Karpas-422 (cell line): ENCODE data around the gene HAP1. TPM values are rescaled to one million over a fixed set of nuclear protein-coding genes. Genes with fewer than 3 reads are reported as not detected.

Experiments used
- DNase-seq: peaks from one replicate; pipeline ENCODE4 v3.0.0-alpha.2; 2015
- H2AFZ ChIP-seq: fragments of 200-600 bp; sonication (generic); 2 replicates; pipeline ENCODE4 v1.6.1; 2014; ENCODE audit warnings: antibody characterized with exemption, low read length, mixed read lengths
- H3K27ac ChIP-seq: fragments of 200-600 bp; sonication (generic); 2 replicates; pipeline ENCODE4 v1.5.1; 2014; ENCODE audit warnings: mild to moderate bottlenecking, low read length, moderate library complexity
- H3K27me3 ChIP-seq: fragments of 200-600 bp; sonication (generic); 2 replicates; pipeline ENCODE4 v1.6.1; 2014; ENCODE audit warnings: low read length, mixed read lengths
- H3K36me3 ChIP-seq: fragments of 200-600 bp; sonication (generic); 2 replicates; pipeline ENCODE4 v1.6.1; 2014; ENCODE audit warnings: low read length, mixed read lengths; ENCODE audit not compliant: insufficient read depth
- H3K4me1 ChIP-seq: fragments of 200-600 bp; sonication (generic); 2 replicates; pipeline ENCODE4 v1.6.1; 2014; ENCODE audit warnings: mild to moderate bottlenecking, low read length, mixed read lengths
- H3K4me2 ChIP-seq: fragments of 200-600 bp; sonication (generic); 2 replicates; pipeline ENCODE4 v1.6.1; 2014; ENCODE audit warnings: low read length, low read depth, mild to moderate bottlenecking; ENCODE audit not compliant: poor library complexity, severe bottlenecking
- H3K4me3 ChIP-seq: fragments of 200-600 bp; sonication (generic); 2 replicates; pipeline ENCODE4 v1.5.1; 2014; ENCODE audit warnings: mild to moderate bottlenecking, antibody characterized with exemption, low read length, mixed read lengths
- H3K79me2 ChIP-seq: fragments of 200-600 bp; sonication (generic); 2 replicates; pipeline ENCODE4 v1.6.1; 2014; ENCODE audit warnings: mild to moderate bottlenecking, low read length, mixed read lengths
- H3K9ac ChIP-seq: fragments of 200-600 bp; sonication (generic); 2 replicates; pipeline ENCODE4 v1.6.0; 2014; ENCODE audit warnings: low read length
- H3K9me2 ChIP-seq: fragments of 200-600 bp; sonication (generic), shearing (Covaris generic); replicated peaks from 2 replicates; pipeline ENCODE4 v1.6.0; 2014; ENCODE audit warnings: mild to moderate bottlenecking, low read length, moderate library complexity; ENCODE audit not compliant: insufficient read depth
- H3K9me3 ChIP-seq: fragments of 300-700, 200-600 bp; sonication (generic); 2 replicates; pipeline ENCODE4 v1.6.1; 2014; ENCODE audit warnings: low read length, mixed read lengths
- H4K20me1 ChIP-seq: fragments of 200-600 bp; sonication (generic); 2 replicates; pipeline ENCODE4 v1.6.1; 2014; ENCODE audit warnings: mild to moderate bottlenecking, antibody characterized with exemption, low read length, low read depth; ENCODE audit not compliant: insufficient read depth
- total RNA-seq: library from RNA; depleted of rRNA; stranded (reverse); fragments of >200 nt; shearing (Covaris generic); gene quantifications from 2 replicates; pipeline ENCODE4 v1.2.3, GENCODE V29; 2014; ENCODE audit warnings: low replicate concordance

HAP1 gene
- total RNA-seq, 1 experiment from 2014 or later = 0.48 TPM

DNA sequence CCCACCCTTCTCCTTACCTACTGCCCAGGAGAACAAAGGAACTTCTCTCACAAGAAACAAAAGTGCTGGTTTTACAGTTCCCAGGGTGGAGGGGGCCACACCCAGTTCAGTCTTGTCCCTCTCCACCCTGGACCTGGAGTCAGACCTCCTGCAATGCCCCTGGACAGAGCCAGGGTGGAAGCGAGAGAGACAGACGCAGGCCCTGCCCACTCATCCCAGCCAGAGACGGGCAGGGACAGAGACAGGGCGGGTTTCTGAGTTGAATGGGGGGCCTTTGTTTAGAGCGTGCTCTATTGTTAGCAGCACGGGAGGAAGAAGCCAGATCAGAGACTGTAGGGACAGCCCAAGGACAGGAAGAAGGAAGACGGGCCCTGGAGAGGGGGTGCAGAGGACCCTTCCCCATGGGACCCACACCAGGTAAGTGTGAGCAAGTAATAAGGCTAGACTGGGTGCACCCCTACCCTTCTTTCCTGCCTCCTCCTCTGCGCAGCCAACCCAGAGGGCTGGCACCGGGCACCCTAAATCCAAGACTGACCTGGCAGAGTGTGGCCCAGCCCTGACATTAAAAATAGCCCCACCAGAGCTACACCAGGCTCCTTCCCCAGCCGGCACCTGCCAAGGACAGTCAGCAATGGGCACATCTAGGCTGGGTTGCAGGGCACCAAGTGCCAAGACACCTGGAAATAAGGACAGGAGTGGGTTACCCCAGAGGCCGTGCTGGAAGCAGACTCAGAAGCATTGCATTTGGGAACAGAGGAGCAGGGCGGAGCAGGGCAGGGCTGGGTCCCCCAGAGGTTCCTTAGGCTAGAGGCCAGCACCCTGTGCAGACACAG lies 41.2 kb upstream of the HAP1 start:
- no peak overlapping the region for H2AFZ ChIP-seq
- no peaks in the 10 kb centered on the region for H4K20me1 ChIP-seq
- H3K9me2 ChIP-seq = no peaks in the 10 kb centered on the region
- H3K27ac ChIP-seq = no peak overlapping the region
- peaks cover 14% of the 10 kb centered on the region for H3K79me2 ChIP-seq
- no peak overlapping the region for H3K4me2 ChIP-seq
- no peak overlapping the region for H3K9ac ChIP-seq
- no peaks in the 10 kb centered on the region for H3K36me3 ChIP-seq
- no peaks in the 10 kb centered on the region for H3K27me3 ChIP-seq
- peaks cover 12% of the 10 kb centered on the region for H3K4me1 ChIP-seq
- no peak for DNase-seq
- no peak overlapping the region for H3K4me3 ChIP-seq
- H3K9me3 ChIP-seq = no peaks in the 10 kb centered on the region

DNA sequence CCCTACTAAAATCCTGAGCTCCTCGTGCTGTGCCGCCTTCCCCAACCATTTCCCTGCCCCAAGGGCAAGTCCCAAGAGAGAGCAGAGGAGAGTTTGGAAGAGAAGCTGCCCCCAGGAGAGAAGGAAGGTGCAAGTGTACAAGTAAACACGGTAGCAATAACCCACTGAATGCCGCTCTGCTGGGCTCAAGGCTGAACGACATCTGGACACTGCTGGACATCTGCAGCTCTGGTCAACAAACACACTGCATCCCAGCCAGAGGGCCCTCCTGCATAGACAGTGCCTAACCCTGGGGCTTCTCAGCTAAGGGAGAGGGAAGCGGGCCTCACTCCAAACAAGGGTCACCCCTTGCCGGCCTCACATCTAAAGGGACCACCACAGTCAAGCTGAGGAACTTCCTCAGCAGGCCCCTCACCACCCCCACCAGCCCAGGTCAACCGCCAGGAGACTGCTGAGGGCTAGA lies 39.3 kb upstream of the HAP1 start:
- Histone ChIP-seq H2AFZ (no peak overlapping the region), H3K4me2 (no peak overlapping the region), H3K9me2 (no peaks in the 10 kb centered on the region), H3K27ac (no peak overlapping the region), H4K20me1 (no peaks in the 10 kb centered on the region), H3K9ac (no peak overlapping the region), H3K4me3 (no peak overlapping the region), H3K4me1 (peaks cover 19% of the 10 kb centered on the region), H3K9me3 (no peaks in the 10 kb centered on the region), H3K36me3 (no peaks in the 10 kb centered on the region), H3K79me2 (peaks cover 23% of the 10 kb centered on the region), H3K27me3 (no peaks in the 10 kb centered on the region)
- DNase-seq = no peak

- H3K9me2 ChIP-seq = no peaks in the 10 kb centered on the region
- DNase-seq = no peak
- no peaks in the 10 kb centered on the region for H3K27me3 ChIP-seq
- H3K4me1 ChIP-seq = peaks cover 19% of the 10 kb centered on the region
- H2AFZ ChIP-seq = no peak overlapping the region
- no peaks in the 10 kb centered on the region for H3K9me3 ChIP-seq
- H4K20me1 ChIP-seq = no peaks in the 10 kb centered on the region
- no peak overlapping the region for H3K4me2 ChIP-seq
- H3K79me2 ChIP-seq = peaks cover 23% of the 10 kb centered on the region
- H3K4me3 ChIP-seq = no peak overlapping the region
- H3K9ac ChIP-seq = no peak overlapping the region
- H3K27ac ChIP-seq = no peak overlapping the region
- H3K36me3 ChIP-seq = no peaks in the 10 kb centered on the region
Observed at GRCh38 chr17:41773190-41773588, 38.7 kb upstream of the HAP1 start.

GRCh38 chr17:41772586-41773189 lies 38.2 kb upstream of the HAP1 start:
- Histone ChIP-seq H3K36me3 (no peaks in the 10 kb centered on the region; the same call in 1 of the 2 replicates), H3K27ac (no peak overlapping the region), H3K27me3 (no peaks in the 10 kb centered on the region), H3K9ac (no peak overlapping the region), H3K4me3 (no peak overlapping the region), H4K20me1 (no peaks in the 10 kb centered on the region), H2AFZ (no peak overlapping the region), H3K9me3 (no peaks in the 10 kb centered on the region), H3K79me2 (peaks cover 23% of the 10 kb centered on the region), H3K9me2 (no peaks in the 10 kb centered on the region), H3K4me2 (peak overlapping the region; percentile 97), H3K4me1 (peaks cover 19% of the 10 kb centered on the region)
- DNase-seq = no peak

DNA sequence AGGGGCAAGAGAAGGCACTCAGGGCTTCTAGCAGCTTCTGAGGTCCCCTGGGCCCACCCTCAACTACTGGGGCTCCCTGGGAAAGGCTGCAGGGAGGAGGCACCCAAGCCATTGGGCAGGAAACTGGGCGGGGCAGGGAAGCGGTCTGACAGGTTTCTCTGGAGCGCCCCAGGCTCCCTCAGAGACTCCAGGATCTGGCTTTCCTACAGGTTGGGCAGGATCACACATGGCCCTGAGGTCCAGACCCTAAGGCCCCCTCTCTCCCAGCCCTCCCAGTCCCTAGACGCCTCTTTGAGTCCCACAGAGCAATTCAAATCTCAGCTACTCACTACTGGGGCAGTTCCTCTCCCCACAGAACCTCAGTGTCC lies 37.8 kb upstream of the HAP1 start:
- Histone ChIP-seq H3K79me2 (peaks cover 23% of the 10 kb centered on the region), H3K27ac (no peak overlapping the region), H3K4me1 (peaks cover 19% of the 10 kb centered on the region), H3K9me3 (no peaks in the 10 kb centered on the region), H3K27me3 (no peaks in the 10 kb centered on the region), H4K20me1 (no peaks in the 10 kb centered on the region), H2AFZ (peak overlapping the region; percentile 97), H3K9me2 (no peaks in the 10 kb centered on the region), H3K4me2 (peak overlapping the region; percentile 97), H3K4me3 (peak overlapping the region; percentile 90), H3K9ac (peak overlapping the region; percentile 92), H3K36me3 (peaks cover under 1% of the 10 kb centered on the region; the same call in 1 of the 2 replicates)
- no peak for DNase-seq

GRCh38 chr17:41771389-41772206 lies 37.2 kb upstream of the HAP1 start:
- Histone ChIP-seq H3K36me3 (peaks cover 4% of the 10 kb centered on the region; the same call in 1 of the 2 replicates), H3K4me2 (peak overlapping the region; percentile 97), H3K27me3 (no peaks in the 10 kb centered on the region), H3K79me2 (peaks cover 23% of the 10 kb centered on the region), H3K27ac (peak overlapping the region; percentile 59), H3K4me3 (peak overlapping the region; percentile 90), H2AFZ (peak overlapping the region; percentile 97), H3K9ac (peak overlapping the region; percentile 92), H3K9me3 (no peaks in the 10 kb centered on the region), H4K20me1 (no peaks in the 10 kb centered on the region), H3K4me1 (peaks cover 19% of the 10 kb centered on the region), H3K9me2 (no peaks in the 10 kb centered on the region)
- DNase-seq = peak; percentile 89

DNA sequence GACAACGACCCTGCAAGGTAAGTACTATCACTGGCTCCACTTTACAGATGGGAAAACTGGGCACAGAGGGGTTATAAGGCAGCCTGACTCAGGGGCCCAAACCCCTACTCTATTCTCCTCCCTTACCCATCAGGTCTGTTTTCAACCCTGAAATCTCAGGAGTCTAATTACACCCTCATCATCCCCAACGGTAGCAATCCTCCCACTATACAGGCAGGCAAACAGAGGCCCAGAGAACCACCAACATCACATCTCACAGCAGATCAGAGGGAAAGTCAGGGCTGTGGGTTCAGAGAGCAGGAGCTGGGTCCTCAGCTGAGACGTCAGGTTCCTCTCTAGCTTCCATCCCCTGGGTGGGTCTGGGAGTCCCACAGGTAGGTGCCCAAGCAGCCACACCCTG lies 35.5 kb upstream of the HAP1 start:
- Histone ChIP-seq H3K27ac (no peak overlapping the region), H4K20me1 (no peaks in the 10 kb centered on the region), H3K4me3 (peak overlapping the region; percentile 90; the same call in 1 of the 2 replicates), H3K9ac (peak overlapping the region; percentile 92), H3K9me2 (no peaks in the 10 kb centered on the region), H3K4me1 (peaks cover 19% of the 10 kb centered on the region), H3K27me3 (no peaks in the 10 kb centered on the region), H3K4me2 (peak overlapping the region; percentile 97), H3K9me3 (no peaks in the 10 kb centered on the region), H3K79me2 (peaks cover 23% of the 10 kb centered on the region), H2AFZ (no peak overlapping the region), H3K36me3 (peaks cover 12% of the 10 kb centered on the region)
- no peak for DNase-seq
